CD4-positive, alpha-beta T cell treated with Interleukin-10 for 1 hour (primary cell): ENCODE measurements around the gene OSBPL1A.

Experiments used
- DNase-seq: peaks from one replicate; pipeline ENCODE4 v3.0.0-alpha.2; 2020

OSBPL1A gene

DNA sequence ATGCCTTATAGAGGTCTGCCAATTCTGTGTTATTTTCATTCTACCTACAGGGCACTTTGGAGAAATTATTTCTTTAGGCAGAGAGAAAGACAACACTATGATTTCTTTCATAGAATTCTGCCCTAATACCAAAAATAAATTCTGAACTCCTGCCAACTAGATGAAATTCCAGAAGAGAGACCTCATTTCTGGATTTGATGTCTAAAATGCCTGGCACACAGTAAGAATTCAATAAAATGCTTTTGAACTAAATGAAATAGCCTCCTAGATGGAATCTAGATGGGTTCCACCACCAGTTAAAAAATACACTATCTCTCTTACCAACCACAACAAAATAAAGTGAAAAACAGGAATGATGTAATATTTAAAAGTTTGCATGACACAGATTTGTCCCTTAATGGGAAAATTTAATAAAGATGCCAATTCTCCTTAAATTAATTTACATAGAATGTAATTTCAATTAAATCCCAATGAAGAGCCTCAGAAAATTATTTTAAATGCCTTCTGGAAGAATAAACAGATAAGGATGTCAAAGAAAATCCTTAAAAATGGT is 75.0 kb downstream of the OSBPL1A start:
- no peak for DNase-seq

DNA sequence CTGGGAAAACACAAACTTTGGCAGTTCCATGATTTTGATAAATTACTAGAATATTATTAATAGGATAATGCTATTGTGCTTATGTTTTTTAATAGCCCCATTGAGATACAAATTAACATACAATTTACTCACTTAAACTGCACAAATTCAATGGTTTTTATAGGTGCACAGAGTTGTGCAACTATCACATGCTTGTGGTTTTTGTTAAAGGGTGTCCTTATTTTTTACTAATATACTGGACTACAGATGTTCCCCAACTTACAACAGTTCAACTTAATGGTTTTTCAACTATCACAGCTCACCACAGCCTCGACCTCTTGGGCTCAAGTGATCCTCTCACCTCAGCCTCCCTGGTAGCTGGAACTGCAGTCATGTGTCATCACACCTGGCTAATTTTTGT is 76.6 kb downstream of the OSBPL1A start:
- DNase-seq: no peak

DNA sequence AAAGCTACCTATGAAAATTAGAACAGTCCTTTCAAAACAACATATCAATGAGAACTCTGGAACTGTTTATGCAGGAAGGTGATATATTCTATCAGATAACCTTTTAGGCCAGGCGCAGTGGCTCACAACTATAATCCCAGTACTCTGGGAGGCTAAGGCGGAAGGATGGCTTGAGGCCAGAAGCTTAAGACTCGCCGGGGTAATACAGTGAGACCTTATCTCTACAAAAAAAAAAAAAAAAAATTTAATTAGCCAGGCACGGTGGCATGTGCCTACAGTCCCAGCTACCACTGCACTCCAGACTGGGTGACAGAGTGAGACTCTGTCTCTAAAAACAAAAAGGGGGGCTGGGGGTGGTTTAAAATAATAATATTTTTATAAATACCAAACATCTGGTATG is 77.9 kb downstream of the OSBPL1A start:
- DNase-seq: no peak

DNA sequence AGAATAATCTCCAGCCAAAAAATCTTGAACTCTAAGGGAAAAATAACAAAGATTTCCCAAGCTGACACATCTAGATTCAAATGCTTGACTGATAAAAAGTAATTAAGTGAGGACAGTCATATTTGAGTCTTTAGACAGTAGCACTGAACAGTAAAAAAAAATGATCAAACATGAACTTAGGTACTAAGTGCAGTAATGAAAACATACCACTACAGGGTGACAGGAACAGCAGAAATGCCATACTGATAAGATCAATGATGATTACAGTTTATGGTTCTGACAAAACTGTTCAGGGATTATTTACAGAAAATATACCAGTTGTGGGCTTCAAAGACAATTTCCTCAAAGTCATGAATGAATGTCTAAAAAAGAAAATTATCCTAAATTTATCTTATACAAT is 80.3 kb downstream of the OSBPL1A start:
- DNase-seq: no peak

DNA sequence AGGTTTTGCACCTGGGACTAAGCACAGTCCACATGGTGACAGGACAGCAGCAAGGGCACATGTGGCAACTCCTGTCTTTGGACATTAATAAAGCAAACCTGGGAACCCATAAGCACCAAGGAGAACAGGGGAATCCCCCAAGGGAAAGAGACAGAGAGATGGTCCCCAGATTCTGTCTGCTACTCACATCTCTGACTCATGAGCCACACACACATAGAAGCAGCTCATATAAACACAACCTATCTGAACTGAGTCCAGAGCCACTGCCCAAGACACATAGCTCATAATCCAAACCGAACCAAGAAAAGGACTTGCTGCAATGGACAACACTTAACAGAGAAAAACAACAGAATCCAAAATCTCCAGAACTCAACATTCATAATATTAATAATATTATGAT is 82.5 kb downstream of the OSBPL1A start:
- no peak for DNase-seq

DNA sequence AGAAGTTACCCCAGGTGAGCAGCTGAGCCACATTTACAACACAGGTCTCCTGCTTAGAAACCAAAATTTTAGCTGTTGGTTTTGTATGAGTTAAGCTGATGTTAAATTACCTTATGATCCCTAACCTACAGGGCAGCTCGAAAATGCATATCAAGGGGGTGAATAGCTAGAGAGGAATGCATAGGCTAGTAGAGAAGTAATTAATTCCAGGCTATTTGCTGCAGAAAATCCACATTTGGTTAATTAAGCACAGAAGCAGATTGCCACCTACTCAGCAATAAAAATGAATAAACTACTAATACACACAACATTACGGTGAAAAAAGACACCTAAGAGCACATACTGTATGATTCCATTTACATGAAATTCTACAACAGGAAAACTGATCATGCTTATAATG is 91.4 kb downstream of the OSBPL1A start:
- no peak for DNase-seq

DNA sequence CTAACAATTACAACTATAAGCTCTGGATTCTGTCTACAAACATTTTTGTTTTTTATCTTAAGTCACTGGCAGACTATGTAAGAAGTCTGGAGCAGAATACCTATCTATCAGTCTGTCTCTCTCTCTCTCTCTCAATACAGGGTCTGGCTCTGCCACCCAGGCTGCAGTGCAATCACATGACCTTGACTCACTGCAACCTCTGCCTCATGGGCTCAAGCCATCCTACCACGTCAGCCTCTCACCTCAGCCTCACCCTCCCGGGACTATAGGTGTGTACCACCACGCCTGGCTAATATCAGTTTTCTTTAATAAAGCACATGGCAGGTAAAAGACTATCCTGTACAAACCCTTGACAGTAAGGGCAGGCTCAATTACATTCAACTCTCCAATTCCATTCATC is 96.9 kb downstream of the OSBPL1A start:
- DNase-seq: no peak

DNA sequence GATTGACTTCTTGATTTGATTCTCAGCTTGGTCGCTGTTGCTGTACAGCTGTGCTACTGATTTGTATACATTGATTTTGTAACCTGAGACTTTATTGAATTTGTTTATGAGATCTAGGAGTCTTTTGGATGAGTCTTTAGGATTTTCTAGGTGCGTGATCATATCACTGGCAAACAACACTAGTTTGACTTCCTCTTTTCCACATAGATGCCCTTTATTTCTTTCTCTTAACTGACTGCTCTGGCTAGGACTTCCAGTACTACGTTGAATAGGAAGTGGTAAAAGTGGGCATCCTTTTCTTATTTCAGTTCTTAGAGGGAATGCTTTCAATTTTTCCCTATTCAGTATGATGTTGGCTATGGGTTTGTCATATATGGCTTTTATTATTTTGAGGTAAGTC is 101.3 kb downstream of the OSBPL1A start:
- no peak for DNase-seq

DNA sequence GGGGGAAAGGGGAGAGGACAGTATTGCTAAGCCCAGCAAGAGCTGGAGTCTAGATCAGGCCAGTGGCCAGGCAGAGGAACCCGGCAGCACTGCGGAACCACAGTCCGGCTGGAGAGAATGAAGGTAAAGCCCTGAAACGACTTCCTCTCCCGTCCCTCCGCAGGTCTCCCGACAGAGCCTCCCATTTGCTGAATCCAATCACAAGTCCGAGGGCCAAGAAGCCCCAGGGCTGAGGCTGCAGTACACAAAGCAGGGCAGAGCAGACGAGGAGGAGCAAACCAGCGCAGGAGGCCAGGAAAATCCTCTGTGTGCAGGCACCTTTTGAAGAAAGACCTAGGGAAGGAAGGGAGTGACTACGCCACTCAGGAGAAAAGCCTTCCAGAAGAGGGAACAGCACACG is 104.4 kb downstream of the OSBPL1A start:
- no peak for DNase-seq

DNA sequence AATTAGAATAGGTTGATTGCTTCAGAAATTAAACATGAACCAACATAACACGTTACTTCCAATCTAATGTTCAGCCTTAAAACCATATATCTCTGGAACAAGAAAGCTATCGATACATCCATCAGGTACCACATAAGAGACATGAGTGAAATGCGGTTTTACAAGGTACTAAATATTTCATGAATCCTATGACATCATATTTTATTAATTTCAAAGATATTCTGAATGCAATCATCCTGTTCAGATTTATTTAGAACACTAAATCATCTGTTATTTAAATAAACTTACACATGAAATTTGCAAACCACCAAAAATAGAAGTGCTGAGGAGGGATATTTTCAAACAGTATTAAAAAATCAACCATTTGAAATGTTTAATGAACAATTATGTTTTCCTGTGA is 119.0 kb downstream of the OSBPL1A start:
- DNase-seq: no peak

DNA sequence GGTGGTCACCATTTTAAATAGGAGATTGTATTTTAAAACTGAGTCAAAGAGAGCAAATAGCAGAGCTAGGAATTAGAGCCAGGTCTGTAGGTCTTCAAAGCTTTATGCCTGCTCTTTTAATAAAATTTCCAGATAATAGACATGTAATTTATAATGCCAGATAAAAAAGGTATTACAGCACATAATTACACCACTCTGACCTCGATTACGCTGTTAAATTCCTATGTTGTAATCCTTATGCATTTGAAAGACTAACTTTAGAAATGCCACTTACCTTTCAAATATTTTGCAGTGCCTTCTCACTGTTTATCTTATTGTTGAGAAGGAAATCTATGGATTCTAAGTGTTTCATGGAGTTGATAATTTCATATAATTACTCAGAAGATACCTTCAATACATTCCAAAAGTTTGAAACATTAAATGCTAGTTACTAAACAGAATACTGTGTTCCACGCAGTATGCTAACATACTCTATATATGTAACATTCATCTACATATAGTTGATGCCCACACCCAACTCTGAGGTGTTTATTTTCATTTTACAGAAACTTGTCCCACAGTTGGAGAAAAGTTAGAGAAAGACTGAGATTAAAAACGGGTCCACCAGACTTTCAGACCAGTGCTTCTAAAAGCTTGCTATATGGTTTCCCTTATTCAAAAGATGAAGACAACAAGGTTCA is 120.0 kb downstream of the OSBPL1A start:
- no peak for DNase-seq

DNA sequence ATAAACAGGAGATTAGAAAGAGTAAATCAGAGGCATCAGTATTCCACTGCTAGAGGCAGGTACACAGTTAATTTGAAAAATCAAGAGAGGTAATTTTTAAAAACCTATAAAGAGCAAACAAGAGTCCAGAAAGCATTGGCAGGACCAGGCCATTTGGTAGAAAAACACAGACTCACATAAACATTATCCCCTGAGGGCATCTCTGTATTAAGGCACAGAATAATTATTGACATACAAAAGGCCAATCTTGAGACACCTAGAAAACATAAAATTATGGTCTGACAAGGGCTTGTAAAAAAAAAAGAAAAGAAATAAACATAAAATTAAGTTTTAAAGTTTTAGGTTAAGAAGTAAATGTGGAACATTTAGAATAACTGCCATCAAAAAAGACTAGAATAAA is 120.6 kb downstream of the OSBPL1A start:
- DNase-seq: no peak

DNA sequence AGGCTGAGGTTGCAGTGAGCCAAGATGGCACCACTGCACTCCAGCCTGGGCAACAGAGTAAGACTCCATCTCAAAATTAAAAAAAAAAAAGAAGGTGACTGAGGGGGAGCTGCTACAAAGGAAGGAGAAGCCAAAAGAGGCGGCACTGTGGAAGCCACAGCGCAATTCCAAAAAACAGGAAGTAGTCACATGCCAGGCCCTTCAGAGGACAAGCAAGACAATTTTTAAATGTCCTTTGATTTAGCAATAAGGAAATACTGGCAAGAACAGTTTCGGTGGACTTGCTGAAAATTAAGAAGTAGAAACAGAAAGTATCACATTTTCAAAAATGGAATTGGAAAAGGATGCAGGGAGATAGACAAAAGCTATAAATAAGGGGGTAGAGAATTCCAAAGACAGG is 122.8 kb downstream of the OSBPL1A start:
- no peak for DNase-seq

DNA sequence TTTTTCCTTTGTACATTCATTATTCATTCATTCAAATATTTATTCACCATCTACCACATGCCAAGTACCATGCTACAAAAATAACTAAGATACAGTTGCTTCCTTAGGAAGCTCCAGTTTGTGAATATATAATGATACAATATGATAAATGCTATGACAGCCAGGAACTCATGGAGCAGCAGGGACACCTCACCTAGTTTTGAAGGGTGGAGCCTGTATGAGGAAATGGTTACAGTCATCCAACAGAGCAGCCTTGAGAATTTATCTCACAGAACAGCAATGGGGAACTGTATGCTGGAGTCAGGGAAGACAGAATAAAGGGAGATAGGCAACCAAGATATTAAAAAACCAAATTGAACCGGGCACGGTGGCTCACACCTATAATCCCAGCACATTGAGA is 124.0 kb downstream of the OSBPL1A start:
- DNase-seq: no peak

DNA sequence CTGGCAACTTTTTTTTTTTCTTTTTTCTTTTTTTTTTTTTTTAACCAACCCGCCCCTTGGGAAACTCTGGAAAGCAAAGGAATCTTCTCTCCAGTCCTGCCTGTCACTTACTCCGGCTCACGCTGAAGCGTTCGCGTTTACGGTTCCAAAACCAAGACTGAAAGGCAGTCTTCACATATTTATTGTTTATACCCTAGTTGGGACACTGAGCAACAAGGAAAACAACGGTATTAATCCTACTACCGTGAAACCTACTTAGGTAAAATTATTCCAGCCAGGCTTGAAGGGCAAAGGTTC is 125.4 kb downstream of the OSBPL1A start:
- DNase-seq: no peak

DNA sequence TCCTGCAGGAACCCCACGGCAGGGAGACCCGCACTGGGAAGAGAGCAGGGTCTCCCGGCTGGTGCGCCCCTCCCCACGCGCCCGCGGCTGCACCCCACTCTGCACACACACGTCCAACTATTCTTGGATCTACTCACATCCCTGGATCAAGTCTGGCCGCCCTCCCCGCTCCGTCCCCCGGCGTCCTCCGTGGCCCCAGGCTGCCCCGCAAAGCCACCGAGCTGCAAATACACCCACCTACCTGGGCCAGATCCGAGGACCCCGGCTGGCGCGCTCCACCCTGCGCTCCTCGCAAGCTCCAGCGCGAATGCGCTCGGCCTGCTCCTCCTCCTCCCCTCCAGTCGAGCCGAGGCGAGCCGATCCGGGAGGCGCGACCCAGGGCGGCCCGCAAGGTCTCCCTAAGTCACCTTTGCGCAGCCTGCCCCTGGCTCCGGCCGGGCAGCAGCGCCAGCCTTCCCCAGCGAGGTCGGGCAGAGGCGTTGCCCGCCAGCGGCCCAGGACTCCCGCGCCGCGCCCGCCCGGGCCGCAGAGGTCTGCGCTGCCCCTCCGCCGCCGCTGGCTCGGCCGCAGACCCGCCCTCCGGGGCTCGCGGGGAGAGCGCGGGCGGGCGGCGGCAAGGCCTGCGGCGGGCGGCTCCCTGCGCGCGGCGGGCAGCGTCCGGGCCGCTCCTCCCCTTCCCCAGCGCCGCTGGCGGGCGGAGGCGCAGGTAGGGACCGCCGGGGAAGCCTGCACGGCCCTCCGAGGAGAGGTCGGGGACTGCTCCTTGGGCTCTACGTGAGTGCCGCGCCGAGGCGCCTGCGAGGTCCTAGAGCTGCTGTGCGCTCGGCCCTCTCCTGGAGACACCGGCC is 126.0 kb downstream of the OSBPL1A start:
- DNase-seq: no peak

DNA sequence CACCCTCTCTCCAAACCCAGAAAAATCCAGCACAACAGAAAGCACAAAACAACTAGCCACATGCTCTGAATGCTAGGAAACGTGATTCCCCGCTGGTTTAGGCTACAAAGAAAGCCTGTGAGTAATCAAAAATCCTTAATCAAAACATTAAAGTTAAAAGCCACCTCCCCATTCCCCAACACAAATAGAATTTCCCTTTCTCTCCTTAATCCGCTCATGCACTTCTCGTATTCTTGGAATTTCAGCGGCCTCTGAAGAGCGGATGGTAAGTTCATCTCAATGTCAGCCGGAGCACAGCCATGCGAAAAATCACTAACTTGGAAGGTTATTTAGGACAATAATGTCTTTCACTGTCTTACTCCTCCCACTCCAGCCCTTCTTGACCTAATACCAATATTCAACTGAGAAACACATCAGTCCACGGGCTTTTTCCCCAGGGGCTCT is 126.7 kb downstream of the OSBPL1A start:
- no peak for DNase-seq

DNA sequence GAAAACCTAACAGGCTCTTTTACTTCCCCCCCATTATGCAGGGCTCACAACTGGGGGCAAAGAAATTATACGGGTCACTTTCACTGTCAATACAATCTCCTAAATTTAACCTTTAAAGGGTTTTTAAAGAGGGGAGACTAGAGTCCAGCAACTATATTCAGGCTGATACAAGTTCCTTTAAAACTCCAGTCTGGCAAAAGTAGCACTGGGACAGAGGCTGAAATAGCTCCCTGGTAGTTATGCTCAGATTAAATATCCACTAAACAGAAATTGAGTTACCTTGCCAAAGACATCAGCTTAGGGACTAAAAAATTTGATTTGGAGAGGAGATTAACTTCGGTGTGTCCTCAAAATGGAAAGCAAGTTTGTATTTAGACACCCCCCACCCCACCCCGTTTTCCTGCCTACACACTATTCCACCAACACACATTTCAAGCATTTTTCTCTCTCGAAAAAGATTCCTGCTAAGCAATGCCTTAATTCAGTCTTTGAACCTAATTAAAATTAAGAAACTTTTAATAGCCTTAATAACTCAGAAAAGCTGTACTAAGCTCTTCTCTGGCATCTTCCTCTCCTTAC is 127.2 kb downstream of the OSBPL1A start:
- DNase-seq: no peak

DNA sequence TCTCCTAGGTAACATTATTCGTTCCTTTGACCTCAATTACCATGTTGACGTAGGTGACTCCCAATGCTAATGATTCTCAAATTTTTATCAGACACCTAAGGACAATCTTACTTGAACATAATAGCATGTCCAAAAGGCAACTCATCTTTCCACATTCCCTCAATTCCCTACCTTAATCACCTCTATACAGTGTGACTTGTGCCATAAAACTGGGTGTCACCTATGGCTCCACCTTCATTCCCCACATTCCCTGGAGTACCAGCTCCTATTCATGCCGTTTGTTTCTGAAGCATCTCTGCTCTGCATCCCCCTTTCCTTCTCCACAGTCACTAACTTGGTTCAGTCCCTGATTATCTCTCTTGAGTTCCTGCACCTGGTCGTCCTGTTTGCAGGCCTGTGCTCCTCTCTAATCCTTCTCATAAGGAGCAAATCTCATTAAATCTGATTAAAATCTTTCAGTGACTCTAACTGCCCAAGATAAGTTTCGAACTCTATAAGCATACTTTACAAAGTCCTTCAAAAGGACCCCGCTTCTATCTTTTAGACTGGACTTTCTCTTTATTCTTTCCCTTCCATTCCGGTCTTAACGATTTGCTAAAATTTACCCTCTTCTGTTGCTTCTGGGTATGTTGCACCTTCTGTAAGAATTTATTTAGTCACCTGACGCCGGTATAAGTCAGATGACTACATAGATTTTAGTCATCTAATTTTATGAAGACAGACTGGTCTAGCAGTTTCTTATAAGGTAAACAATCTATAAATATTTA is 128.7 kb downstream of the OSBPL1A start:
- DNase-seq: no peak

DNA sequence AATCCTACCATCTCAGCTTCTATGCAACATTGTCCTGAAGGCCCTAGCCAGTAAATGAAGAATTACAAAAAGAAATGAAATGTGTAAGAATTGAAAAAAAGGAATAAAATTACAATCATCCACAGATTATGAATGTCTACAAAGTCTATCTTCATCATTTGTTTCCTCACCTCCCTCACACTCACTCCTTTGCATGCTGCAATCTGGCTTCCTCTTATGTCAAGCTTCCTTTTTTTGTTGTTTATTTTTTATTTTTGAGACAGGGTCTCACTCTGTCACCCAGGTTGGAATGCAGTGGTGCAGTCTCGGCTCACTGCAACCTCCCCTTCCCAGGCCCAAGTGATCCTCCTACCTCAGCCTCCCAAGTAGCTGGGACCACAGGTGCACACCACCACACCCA is 129.7 kb downstream of the OSBPL1A start:
- no peak for DNase-seq

DNA sequence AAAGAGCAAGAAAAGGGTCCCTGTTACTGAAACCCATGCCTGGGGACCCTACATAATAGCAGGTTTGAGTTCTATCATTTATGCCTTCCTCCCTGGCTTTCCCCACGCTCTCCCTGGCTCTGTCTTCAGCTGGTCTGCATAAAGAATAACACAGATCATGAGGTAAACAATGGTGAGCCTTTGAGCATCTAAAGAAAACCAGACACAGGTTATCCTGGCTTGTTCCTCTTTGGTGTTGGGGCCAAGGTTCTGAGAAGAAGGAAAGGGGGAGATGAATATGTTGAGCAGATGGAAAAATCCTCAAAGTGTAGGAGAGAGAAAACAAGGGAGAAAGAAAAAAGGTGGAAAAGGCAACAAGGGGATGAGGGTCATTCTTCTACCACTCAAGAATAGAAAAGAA is 131.5 kb downstream of the OSBPL1A start:
- DNase-seq: no peak

DNA sequence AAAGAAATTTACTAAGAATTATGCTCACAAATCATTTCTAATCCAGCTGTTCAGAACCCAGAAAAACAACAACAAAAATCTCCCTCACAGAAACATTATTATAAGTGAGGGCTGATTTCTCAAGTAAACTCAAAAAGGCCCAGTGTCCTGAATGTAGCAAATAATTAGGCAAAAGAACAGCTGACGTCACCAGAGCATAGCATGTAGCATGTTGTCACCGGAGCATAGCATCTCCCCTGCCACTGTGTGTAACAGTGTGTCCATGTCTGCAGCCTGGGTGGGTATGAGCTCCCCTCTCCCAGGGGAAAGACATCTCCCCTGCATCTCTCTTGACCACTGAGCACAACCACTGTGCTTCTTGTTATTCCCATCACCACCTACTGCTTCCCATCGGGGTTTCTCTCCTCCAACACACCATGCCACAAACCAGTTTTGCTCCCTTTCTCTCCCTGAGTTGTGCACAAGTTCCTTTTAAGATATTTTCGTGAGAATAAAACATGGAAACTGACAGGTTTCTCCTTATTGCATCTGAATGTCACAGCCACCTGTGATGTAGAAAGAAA is 132.0 kb downstream of the OSBPL1A start:
- no peak for DNase-seq

DNA sequence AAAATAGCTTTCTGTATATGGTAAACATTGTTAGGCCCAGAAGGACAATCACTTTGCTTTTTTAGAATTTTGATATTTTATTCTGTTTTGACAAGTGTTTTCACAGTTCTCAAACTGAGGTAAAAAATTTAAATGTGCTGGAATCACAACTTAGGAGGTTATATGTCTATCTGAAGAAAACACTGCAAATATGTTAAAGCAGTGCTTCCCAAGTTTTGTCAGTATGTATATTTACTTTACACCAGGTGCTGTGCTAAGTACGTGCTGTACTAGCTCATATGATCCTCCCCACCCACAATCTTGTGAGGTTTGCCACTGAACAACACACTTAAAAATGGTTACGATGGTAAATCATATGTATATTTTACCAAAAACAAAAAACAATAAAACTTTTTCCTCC is 134.6 kb downstream of the OSBPL1A start:
- no peak for DNase-seq
